GM21526 (cell line): ENCODE results near the gene AGAP1.

Source experiments
- ATAC-seq: cut with Tn5 transposase; IDR thresholded peaks from one replicate; pipeline ENCODE4 v1.9.1; 2021; ENCODE audit warnings: moderate library complexity; ENCODE audit not compliant: unreplicated experiment, low FRiP score

The AGAP1 gene

DNA sequence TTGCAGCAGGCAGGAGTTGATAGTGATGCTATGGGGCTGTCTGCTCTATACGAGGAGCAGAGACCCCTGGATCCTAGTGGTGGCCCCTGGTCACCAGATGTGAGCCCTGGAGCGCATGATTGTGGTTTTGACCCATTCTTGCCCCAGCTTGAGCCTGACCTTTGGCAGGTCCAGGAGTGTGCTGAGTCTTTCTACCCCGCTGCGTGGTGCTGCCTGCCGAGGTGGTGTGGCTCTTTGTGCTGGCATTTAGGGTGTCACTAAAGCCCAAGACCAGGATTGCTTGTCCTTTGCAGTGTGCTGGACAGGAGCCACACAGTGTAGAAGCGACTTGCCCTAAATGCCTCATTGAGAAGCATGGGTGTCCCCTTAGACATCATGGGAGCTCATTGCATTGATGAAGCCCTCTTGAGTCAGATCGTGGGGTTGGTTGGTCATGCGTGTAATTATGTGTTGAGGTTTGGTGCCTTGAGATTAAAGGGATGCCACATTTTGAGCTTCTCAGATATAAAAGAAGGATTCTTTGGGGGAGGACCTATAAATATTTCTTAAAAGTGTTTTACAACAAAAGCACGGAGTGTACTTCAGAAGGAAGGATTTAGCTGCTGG, 88.3 kb downstream of the AGAP1 start:
- no peak for ATAC-seq

DNA sequence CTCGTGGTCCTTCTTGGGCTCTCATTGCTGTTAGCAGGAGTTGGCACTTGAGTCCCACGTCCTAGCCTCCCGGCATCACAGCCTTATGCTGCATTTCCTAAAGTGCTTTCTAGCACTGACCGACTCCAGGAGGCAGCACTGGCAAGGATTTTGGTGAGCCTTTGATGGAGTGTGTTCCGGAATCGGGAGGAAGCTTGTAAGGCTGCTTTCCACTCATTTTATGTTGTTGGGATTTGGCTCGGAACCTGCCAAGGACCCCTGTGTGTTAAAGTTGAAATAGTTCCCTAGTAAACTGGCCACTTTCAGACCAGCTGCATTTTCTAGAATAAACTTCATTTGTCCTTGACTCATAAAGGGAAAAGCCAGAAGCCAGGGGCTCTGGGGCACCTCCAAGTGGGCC, 88.9 kb downstream of the AGAP1 start:
- ATAC-seq, result no peak

DNA sequence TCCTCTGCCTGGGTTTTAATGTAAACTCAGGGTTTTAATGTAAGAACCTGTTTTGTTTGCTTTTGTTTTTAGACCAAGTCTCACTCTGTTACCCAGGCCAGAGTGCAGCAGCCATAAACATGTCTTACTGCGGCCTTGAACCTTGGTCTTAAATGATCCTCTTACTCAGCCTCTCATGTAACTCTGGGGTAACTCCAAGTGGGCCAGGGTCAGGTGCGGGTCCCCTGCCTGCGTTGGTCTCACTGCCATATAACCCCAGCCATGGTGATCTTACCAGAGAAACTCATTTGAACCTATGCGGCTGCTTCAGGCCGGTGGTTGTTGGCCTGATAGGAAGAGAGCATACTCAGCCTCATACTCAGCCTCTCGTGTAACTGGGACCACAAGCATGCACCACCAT, 89.3 kb downstream of the AGAP1 start:
- no peak for ATAC-seq

DNA sequence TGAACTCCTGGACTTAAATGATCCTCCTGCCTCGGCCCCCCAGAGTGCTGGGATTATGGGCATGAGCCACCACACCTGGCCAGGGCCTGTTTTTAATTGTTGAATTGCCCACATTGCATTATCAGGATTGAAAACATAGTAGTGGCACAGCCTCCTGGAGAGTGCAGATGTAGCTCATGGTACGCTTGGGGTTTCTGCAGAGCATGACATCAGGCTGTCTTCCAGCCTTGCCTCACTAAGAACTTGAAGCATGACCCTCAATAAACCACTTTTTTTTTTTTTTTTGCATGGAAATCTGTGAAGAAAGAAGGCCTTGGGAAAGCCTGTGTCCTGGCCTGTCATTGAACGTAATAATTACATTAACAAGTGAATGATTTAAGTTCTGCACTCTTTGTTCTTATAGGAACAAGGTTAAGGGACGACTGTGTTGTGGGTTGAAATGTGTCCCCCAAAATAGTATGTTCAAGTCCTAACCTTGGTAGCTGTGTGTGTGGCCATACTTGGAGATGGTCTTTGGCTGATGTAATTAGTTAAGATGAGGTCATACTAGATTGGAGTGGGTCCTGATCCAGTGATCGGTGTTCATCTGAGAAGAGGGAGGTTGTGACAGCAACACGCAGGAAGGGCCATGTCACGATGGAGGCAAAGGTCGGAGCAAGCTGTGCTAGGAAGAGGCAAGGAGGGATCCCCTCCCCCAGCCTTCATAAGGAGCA, 90.2 kb downstream of the AGAP1 start:
- ATAC-seq, result no peak

DNA sequence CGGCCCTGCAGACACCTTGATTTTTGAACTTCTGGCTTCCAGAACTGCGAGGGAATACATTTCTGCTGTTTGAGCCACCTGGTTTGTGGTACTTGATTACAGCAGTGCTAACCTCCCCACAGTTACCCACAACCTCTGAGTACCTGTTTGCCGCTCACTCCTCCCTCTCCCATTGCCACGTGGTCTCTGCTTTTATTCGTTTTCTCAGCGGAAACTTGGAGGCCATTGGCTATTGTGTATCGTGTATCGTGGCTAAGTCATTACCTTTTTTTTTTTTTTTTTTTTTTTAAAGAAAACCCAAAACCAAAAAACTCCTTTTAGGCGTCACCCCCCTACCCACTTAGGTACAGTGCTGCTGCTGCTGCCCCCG, 90.8 kb downstream of the AGAP1 start:
- no peak for ATAC-seq

DNA sequence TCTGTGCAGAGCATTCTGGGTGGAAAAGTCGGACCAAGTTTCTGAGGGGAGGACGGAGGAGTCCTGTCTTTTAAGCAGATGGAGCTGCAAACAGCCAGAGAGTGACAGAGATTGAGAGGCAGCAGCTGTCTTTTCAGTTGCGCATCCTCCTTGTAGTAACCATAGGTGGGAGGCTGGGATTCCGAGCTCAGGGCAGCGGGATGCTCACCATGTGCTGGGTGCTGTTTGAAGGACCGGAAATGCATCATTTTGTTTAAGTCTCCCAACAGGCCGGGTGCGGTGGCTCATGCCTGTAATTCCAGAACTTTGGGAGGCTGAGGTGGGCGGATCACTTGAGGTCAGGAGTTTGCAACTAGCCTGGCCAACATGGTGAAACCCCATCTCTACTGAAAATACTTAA, 93.4 kb downstream of the AGAP1 start:
- no peak for ATAC-seq

DNA sequence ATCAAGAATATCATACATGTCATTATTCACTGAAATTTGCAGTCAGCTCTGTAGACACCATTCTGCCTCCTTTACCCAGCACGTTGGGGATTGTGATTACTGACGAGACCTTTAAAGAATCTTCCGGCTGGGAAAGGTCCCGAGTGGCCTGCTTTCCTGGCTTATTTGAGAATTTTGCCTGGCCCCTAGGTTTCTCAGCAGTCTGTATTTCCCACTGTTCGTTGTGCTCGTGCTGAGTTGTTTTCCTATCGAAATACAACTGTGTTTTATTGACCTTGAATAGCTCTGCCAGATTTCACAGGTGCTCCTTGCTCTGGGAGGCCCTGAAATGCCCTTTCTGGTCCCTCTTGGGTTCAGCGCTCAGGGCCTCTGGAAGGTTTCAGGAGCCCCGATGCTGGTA, 94.9 kb downstream of the AGAP1 start:
- no peak for ATAC-seq

DNA sequence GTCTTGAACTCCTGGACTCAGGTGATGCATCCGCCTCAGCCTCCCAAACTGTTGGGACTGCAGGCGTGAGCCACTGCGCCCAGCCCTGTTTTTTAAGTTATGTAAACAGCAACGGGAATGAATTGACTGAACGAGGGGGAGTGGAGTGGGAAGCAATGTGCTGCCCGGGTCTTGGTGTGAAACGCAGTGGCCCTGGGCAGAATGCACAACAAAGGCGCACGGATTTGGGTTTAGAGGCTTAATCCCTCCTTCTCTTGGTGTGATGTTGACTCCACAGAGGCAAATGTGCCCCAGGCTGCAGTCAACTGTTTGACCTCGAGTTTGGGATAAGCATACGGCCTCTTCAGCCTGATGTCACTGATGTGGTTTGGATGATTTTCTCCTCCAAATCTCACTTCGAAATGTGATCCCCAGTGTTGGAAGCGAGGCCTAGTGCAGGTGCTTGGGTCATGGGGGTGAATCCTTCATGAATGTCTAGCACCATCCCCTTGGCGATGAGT, 97.4 kb downstream of the AGAP1 start:
- no peak for ATAC-seq

DNA sequence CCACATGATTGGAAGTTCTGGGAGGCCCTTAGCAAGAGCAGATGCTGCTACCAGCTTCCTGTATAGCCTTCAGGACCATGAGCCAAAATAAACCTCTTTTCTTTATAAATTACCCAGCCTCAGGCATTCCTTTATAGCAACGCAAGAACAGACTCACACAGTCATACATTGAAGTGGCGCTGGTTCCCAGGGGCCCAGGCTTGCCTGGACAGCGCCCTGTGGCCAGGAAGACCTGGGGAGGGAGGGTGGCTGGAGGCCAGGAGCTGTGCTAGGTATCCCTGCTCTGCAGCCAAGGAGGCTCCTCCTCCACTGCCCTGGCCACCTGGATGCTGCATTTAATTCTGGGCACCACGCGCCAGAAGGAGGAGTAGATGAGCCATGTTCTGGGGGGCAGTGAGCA, 98.1 kb downstream of the AGAP1 start:
- no peak for ATAC-seq

DNA sequence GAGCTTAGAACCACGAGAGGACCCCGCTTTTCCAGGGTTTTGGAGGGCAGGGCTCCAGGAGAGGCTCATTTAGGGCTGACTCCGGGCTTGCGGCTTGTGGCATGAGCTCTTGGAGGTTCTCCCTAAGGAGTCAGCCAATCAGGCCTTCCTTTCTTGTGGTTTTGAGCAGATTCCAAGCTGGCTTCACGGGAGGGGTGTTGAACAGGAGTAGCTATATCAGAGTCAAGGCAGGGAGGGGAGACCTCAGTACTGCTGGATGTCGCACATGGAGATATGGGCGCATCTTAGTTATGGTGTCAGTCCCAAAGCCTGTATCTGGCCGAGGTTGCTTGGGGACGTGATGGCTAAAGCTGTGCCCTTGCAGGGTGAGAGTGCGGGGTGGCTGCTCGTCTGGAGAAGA, 98.6 kb downstream of the AGAP1 start:
- ATAC-seq, result no peak

DNA sequence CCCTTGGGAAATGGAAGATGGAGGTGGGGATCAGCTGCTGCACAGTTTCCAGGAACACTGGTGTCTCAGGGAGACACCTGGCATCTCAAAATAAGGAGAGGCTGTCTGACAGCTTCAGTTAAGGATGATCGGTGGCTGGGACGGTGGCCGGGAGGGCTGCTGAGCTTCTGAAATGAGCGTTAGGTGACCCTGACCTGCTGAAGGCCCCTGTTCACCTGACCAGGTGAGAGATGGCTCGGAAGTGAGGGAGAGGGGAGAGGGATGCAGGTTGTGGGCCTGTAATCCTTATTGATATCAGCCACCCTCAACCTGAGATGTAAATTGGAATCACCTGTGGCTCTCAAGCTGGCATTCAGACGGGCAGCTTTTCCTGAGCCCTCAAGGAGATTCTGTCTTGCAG, 99.0 kb downstream of the AGAP1 start:
- ATAC-seq, result no peak

DNA sequence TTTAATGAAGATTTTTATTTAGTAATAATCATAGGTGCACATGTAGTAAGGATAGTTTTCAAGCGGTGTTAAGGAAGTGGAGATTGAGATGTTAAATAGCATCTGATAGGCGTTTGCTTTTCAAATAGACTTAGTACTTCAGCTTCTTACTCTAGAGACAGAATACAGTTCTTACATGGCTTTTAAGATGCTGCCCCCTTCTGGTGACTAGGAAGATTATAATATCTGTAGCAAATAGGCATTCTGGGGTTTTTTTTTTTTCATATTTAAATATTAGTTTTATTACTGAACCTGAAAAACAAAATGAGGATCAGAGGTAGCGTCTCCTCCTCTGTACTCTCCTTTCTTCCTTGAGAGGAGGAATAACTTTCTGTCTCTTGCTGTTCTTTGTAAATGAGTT, 100.2 kb downstream of the AGAP1 start:
- no peak for ATAC-seq

DNA sequence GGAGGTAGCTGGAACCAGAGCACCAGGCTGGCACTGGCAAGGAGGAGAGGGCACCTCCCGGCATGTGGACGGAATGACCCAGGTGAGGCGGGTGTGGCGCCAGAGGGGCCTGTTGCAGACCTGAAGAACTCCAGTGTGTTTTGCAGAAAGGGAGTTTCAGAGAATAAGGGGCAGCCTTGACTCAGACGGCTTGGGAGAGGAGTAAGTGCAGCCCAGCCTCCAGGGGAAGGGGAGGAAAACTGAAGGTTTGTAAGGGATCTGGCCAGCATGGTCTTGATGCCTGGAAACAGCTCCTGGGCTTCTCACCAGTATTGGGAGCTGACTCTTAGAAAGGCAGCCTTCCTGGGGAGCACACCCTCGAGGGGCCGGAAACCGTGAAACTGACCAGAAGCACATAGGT, 101.1 kb downstream of the AGAP1 start:
- no peak for ATAC-seq

DNA sequence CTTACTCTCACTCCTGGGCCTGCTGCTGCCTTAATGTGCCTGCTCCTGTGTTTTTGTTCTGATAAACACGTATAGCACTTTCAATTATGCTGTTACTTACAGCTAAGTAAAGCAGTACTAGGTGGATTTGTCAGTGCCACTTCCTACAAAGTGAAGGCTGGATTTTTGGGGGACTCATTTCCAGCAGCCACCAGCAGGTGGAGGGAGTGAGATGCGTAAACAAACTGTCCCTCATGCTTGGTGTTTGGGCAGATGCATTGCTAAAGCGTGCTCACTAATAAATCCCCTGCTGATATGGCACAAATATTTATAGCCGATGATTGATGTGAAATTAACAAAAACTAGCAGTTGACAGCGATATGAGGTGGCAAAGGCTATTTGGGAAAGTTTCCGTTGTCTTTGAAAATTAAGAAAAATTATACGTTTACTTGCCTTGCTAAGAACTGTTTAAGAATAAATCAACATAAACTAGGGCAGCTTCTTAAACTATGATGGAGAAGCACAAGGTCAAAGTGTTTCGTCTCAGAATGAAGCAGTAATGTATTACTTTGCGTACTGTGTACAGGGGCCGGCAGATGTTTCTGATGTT, 101.7 kb downstream of the AGAP1 start:
- no peak for ATAC-seq

DNA sequence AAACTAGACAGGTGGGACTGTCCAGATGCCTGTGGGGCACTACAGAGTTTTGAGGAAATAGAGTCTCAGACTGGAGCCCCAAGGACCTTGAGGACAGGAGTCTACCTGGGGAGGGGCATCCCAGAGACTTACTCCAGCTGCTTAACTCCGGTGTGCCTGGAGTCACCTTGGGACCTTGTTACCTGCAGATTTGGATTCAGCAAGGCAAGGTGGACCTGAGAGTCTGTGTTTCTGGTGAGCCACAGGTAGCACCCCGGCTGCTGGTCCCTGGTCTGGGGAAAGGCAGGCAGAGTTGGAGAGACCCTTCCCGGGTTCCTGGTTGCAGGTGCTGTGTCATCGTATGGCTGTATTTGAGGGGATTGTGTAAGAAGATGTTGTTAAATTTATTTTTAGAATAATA, 102.4 kb downstream of the AGAP1 start:
- no peak for ATAC-seq

DNA sequence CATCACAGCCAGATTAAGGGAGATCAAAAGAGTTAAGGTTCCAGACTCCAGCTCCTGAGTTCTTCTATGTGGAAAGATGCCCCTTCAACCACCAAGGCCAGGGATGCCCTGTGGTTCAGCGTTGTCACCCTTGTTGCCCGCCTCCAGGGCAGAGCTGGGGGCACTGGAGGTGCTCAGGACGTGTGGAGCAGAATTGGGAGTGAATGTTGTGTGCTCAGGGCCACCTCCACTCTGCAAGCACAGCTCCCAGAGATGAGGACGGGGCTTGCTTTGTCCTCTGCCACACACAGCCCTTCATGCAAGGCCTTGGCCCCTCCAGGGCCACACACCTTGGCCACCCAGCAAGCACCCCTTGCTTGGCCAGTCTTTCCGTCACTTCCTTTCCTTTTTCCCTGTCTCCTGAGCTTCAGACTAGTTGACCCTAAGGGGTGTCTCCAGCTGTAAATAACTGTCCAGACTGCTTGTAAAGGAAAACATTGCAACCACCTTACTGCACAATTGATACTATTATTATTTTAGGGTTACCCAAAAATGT, 103.3 kb downstream of the AGAP1 start:
- no peak for ATAC-seq

DNA sequence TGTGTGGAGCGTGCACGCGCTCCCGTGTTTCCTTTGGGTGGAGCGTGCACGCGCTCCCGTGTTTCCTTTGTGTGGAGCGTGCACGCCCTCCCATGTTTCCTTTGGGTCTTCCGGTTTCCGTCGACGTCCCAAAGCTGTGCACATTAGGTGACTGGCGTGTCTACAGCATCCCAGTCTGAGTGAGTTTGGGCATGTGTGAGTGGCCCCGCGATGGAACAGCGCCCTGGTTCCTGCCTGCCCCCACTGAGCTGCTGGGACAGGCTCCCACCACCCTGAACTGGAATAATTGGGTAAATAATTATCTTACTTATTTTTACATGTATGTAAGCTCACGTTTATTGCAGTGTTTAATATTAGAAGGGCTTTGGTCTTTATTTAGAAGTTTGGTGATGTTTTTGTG, 104.2 kb downstream of the AGAP1 start:
- no peak for ATAC-seq

DNA sequence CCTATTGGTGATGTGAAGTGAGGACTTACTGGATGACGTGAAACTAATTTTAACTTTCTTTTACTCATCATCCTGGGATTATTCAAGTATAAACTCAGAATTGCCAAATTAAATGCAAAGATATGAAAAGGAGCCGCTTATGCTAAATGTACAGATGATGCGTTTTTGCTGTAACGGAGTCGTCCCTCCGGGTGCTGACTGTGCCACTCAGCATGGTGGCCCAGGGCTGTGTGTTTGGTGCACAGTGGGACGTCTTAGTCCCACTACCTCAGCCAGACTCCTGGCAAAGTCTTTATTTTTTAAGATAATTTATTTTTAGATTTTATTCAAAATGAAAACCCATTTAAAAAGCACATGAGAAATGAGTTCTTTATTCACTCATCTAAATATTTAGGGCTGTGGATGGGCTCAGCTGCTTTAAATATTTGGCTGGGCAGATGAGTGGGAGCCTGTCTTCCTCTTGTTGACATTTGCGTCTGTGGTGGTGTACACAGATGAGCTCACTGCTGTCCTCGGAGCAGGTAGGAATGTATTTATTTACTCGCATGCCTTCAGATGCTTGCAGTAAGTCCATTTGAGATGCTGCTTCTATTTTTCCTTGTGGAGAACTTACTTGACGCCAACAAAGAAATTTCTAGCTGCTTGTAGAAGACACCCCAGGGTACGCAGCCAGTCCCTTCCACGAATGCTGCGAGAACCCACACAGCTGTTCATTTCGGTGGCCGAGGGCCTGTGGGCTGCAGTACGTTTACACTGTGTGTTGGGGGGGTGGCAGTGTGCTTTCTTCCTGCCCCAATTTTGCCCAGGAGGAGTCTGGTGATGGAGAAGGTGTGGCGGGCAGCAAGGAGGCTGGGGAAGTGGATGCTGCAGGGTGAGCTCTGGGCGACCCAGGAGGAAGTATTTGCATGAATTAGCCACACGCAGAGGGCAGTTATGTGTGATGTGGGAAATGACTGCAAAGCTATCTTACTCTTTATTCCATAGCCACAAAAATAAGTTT, 105.0 kb downstream of the AGAP1 start:
- ATAC-seq, result no peak

DNA sequence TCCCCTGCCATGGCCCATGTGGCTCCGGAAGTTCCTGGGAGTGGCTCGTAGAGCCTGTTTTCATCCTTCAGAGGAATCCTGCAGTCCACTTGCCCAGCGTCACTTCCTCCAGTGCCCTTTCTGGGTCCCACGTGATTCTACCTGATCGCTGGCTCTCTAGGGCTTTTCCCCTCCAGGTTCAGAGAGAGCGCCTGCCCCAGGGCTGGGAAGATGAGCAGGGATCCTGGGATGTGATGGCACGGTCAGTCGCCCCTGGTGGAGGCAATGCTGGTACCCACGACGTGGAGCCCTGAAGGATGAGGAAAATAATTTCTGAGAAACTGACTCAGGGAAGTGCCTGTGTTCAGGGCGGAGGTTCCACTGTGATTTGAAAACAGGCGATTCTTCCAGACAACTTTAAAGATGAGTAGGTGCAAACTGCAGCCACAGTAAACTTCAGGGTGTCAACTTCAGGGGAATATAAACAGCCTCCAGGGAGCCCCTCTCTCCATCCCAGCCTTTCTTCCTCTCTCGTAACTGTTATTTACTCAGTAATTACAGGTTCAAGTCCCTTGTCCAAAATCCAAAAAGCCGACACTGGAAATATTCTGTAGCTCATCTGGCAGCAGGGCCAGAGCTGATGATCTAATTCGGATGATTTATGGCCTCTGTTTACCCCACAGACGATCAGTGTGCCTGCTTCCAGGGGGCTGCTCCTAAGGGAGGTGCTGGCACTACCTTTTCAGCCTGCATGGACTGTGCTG, 105.9 kb downstream of the AGAP1 start:
- ATAC-seq, result no peak

DNA sequence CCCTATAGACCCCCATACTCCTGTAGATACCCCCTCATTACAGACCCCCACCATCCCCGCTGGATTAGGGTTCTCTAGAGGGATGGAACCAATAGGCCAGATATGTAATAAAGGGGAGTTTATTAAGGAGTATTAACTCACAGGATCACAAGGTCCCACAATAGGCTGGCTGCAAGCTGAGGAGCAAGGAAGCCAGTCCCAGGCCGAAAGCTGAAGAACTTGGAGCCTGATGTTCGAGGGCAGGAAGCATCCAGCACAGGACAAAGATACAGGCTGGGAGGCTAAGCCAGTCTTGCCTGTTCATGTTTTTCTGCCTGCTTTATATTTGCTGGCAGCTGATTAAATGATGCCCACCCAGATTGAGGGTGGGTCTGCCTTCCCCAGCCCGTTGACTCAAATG, 106.6 kb downstream of the AGAP1 start:
- no peak for ATAC-seq
